GM23338 (cell line): ENCODE data around the gene AMOTL1.

ENCODE experiments used
- CREB1 ChIP-seq: fragments of 250-450 bp; sonication (Bioruptor Pico); IDR thresholded peaks from 2 replicates; pipeline ENCODE4 v1.5.0; 2020; ENCODE audit warnings: low read depth, mild to moderate bottlenecking, moderate library complexity
- CTCF ChIP-seq, 2 experiments: fragments of 200-600 bp in 1 of 2; sonication (generic) in 1 of 2; conservative IDR thresholded peaks; 2 replicates each; pipeline versions ENCODE4 v1.5.1 to v1.6.1; 2016 to 2017; ENCODE audit warnings: antibody characterized with exemption in 2 of 2, low read depth in 2 of 2, mild to moderate bottlenecking in 2 of 2, moderate library complexity in 1 of 2
- ETS1 ChIP-seq: IDR thresholded peaks from 2 replicates; pipeline ENCODE4 v1.6.1; 2016; ENCODE audit warnings: antibody characterized with exemption
- EZH2 ChIP-seq: fragments of 200-600 bp; sonication (generic); IDR thresholded peaks from one replicate; pipeline ENCODE4 v1.8.0; 2017; ENCODE audit warnings: antibody characterized with exemption, mild to moderate bottlenecking, low read depth; ENCODE audit not compliant: unreplicated experiment
- EZH2phosphoT487 ChIP-seq: fragments of 200-600 bp; sonication (generic); IDR thresholded peaks from one replicate; pipeline ENCODE4 v1.8.1; 2018; ENCODE audit warnings: antibody characterized with exemption; ENCODE audit not compliant: unreplicated experiment
- JUNB ChIP-seq: IDR thresholded peaks from one replicate; pipeline ENCODE4 v1.6.1; 2016; ENCODE audit warnings: antibody characterized with exemption; ENCODE audit not compliant: unreplicated experiment
- POLR2AphosphoS5 ChIP-seq: IDR thresholded peaks from 2 replicates; pipeline ENCODE4 v1.6.1; 2016; ENCODE audit warnings: antibody characterized with exemption, low read depth
- REST ChIP-seq: IDR thresholded peaks from one replicate; pipeline ENCODE4 v1.6.1; 2018; ENCODE audit warnings: antibody characterized with exemption; ENCODE audit not compliant: unreplicated experiment

GRCh38 chr11:94769880-94770279 lies 1.7 kb downstream of the AMOTL1 start:
- TF ChIP-seq CTCF (conservative IDR thresholded peaks at IDR 0.05; ENCODE audit: low read depth in 2 of 2) (no peak), EZH2 (no peak), EZH2phosphoT487 (no peak), REST (no peak), ETS1 (no peak), POLR2AphosphoS5 (no peak), JUNB (no peak), CREB1 (CRISPR knock-in tag) (no peak)
